SK-N-DZ (cell line): ENCODE measurements around the gene METTL22.

ENCODE experiments used
- DNase-seq: peaks from one replicate; pipeline ENCODE4 v3.0.0-alpha.2; 2015; ENCODE audit warnings: low spot score

METTL22 gene

DNA sequence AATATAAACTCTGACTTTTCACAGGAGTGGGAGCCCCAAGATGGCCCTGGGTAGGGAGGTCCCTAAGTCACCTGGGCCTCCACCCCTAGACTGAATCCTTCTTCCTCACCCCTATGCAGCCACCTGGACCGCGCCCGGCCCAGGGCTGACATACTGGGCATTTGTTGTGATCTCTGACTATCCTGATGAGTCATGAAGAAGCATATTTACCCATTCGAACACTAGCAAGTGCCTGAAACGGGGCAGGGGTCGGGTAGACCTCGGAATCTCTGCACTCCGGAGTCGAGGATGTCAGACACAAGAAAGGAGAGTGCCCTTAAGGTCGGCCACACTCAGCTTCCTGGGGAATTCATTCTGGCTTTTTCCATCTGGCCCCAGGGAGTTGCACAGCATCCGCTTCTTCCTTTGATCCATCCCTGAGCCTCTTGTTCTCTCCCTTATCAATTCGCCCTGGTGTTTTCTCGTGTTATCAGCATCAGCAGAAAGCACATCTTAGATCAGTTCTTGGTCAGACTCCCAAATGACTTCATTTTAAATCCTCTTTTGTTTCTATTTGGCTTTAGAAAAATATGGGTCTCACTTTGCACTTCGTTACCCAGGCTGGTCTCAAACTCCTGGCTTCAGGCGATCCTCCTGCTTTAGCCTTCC, 10.4 kb downstream of the METTL22 start:
- no peak for DNase-seq

DNA sequence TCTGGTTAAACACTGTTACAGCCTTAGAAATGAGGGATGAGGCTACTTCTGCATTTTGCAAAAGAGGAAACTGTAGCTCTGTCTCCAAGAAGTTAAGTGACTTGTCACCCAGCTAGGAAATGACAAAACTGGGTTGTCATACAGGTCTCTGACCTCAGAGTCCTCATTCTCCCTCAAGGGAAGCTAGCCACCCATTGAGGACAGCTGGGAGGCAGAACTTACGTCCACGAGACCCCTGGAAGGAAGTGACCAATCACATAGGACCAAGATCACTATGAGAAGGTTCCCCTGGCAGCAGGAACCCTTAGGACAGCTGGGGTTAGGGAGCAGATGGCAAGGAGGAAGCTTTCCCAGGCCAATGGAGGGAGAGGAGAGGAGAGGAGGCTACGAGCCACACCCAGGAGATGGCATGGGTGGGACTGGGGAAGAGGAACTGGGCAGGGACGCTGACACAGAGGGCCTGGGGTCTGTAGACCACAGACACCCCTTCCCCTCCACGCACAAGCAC, 11.2 kb downstream of the METTL22 start:
- DNase-seq, result no peak

DNA sequence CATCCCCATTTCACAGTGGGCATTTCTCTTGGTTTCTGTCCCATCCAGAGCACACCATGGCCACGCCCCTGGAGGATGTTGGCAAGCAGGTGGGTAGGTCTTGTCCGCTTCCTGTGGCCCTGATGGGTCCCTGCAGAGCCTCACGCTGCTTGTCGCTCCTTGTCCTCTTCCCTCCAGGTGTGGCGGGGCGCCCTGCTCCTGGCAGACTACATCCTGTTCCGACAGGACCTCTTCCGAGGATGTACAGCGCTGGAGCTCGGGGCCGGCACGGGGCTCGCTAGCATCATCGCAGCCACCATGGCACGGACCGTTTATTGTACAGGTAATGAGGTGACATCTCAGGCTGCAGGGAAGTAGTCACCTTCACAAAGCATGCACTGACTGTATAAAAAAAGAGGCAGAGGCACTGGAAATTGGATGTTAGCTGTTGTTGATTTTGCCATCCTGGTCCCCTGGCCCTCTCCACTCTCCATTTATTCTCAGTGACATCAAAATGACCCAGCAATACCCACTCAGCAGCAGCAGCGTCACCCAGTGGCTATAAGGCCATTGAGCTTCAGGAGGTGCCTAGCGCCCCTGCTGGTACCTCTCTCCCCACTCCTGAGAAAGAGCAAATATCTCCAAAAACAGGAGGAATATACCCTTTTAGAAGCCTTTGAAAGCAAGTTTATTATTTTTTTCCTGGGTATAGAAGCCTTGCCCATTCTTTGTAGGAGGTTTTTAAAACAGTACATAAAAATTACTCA, 13.7 kb downstream of the METTL22 start:
- DNase-seq, result no peak

DNA sequence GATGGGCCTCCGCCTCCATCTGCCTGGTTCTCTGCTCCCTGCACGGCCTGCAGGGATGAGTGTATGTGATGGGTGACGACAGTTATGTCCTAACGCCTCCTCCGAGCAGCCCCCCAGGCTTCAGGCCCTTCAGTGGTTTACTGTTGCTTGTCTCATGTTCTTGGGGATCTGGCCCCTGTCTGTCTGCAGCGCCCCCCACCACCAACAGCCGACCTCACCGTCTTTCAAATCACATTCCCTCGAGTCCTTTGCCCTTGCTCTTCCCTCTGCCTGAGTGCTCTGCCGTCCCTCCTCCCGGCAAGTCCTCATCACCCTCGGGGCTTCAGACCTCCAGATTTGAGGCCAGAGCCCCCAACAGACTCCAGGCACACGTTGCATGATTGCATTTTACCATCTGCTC, 18.2 kb downstream of the METTL22 start:
- no peak for DNase-seq

DNA sequence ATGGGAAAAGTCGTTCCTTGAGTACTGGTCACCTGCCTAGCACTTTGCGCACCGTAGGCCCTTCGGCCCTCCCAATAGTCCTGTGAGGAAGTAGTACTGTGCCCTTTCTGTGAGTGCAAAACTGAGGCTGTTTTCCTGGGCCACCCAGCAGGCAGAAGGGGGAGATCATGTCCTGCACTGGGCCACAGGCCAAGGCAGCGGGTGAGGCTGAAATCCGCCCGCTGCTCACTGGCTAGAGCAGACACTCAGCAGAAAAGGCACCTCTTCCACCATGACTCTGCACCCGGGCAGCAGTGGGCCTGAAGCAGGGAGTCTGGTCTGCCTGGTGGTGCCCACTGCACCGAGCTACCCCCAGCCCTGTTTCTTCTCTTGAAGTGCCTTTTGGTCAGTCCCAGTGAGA, 20.2 kb downstream of the METTL22 start:
- no peak for DNase-seq

DNA sequence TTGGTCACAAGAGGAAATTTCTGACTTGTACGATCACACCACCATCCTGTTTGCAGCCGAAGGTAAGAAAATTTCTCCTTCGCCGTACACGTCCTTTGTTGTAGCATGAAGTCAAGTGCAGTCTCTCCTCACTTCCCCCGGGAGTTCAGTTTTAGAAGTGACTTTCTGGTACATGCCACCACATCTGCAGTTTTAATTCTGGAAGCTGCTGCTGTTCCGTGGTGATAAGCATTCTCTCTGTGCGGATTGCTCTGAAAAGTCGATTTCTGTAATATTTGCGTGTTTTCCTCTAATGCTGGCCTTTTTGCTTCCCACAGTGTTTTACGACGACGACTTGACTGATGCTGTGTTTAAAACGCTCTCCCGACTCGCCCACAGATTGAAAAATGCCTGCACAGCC, 20.6 kb downstream of the METTL22 start:
- DNase-seq, result no peak

DNA sequence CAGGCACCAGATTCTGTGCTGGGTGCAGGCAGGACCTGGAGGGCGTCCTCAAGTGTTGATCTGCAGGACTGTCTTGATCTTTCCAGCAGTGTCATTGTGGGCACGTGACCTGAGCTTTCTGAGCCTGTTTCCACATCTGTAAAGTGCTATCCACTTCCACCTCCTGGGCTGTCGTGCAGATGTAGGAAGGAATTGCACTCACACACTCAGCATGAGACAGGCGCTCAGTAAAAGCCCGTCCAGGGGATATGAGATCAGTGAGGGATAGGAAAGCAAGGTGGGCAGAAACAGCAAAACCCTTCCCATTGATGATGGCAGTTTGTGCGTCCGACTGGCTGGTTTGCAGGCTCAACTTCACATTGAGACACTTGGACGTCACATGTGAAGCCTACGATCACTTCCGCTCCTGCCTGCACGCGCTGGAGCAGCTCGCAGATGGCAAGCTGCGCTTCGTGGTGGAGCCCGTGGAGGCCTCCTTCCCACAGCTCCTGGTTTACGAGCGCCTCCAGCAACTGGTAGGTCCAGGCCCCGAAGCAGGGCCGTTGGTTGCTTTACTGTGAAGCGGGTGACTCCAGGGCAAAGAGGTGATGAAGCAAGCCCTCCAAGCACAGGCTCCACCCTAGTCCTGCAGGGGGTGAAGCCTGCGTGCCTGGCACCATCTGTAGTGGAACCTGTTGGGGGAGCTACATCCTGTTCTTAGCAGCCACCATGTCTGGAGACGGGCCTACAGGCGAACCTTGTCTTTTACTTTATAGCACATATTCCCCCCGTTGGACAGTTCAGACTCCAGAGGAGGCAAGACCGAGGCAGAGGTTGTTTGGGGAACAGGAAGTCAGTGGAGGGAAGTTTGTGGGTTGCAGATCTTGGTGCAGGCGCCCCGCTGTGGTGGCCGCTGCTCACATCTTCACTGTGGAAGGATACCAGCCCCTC, 23.0 kb downstream of the METTL22 start:
- DNase-seq, result no peak

DNA sequence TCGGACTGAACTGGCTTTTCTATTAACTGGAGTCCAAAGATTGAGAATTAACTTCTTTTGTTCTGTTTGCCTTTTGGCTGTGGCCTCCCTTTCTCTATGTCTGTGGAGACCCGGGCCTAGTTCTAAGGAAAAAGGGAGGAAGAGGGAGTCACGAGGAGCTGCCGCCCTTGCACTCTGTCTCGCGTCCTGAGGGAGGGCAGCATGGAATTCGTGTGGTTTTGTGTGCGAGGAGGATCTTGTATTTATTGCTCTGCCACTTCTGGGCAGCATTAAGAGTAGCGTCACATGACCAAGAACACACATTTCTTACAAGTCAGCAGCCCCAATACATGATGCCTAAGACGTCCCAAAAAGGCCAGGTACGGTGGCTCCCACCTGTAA, 23.6 kb downstream of the METTL22 start:
- DNase-seq, result no peak

DNA sequence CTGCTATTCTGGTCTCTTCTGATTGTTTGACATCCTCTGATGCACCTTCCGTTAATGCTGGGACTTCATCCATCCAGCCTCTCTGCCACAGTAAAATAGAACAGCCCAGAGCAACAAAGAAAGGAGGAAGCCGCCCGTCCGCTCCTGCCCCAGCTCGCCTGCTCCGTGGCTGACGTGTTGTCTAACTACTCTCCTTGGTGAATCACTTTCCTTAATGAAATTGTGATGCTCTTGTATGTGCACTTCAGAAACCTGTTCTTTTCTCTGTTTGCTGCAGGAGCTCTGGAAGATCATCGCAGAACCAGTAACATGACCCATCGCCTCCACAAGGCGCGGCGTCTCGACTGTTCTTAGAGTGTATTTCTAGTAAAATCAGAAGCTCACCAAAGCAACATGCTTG, 24.3 kb downstream of the METTL22 start:
- no peak for DNase-seq

DNA sequence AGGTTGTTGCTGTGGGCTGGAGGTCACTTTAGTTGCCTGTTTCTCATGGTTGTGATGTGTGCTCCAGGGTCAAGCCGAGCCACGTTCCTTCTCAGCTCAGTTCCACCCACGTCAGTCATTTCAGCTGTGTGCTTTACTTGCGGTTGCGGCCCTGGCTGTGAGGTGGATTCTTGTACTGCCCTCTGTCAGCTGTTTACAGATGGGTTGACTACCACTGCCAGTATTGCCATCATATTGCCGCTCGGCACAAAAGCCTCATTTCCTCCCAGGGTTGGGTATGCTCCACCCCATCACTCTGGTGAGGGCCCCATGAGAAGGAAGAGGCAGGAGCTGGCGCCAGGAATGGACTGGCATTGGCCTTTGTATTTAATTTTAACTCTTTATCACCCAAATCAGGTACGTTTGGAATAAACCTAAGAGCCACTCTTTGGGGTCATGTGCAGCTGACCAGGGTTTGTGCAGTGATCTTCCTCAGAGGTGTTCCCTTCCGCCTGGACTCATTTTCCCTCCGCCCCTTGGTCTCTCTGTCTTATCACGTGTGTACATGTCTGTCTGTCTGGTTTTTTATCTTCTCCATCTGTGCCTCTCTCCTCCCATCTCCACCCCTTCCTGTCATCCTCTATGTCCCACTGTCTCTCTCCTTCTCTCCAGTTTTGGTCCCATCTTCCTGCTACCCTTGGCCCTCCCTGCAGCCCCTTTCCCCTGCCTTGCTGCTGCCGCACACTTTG, 25.0 kb downstream of the METTL22 start:
- DNase-seq, result no peak

DNA sequence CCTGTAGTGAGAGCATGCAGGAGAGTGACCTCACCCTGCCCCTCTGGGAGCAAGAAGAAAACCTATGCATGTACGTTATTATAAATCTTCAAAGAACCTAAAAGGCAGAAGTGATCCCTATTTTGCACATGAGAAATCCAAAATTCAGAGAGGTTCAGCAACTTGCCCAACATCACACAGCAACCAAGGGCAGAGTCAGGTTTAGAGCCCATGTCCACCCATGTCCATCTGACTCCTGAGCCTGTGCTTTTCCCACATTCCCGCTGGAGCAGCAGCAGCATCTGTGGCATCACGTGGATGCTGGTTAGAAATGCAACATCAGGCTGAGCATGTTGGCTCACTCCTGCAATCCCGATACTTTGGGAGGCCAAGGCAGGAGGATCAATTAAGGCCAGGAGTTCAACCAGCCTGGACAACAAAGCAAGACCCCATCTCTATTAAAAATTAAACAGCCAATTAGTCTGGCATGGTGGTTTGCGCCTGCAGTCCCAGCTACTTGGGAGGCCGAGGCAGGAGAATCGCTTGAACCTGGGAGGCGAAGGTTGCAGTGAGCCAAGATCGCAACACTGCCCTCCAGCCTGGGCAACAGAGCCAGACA, 26.3 kb downstream of the METTL22 start:
- no peak for DNase-seq

DNA sequence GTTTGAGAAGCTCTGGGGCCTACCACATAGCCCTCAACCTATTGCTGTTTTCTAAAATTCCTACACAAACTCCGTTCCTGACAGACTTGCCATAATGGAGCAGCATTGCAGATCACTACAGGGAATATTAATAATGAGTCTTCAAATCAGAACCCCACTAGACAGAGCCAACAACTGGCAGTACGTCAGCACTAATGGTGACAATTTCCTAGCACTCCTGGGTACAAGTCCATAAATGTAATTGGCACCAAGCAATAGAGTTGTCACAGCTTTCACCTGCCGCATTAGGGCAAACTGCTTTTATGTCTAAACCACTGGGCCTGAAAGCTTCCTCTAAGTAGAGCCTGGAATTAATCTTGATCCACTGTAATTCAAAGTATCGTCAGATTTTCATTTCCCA, 27.4 kb downstream of the METTL22 start:
- no peak for DNase-seq

DNA sequence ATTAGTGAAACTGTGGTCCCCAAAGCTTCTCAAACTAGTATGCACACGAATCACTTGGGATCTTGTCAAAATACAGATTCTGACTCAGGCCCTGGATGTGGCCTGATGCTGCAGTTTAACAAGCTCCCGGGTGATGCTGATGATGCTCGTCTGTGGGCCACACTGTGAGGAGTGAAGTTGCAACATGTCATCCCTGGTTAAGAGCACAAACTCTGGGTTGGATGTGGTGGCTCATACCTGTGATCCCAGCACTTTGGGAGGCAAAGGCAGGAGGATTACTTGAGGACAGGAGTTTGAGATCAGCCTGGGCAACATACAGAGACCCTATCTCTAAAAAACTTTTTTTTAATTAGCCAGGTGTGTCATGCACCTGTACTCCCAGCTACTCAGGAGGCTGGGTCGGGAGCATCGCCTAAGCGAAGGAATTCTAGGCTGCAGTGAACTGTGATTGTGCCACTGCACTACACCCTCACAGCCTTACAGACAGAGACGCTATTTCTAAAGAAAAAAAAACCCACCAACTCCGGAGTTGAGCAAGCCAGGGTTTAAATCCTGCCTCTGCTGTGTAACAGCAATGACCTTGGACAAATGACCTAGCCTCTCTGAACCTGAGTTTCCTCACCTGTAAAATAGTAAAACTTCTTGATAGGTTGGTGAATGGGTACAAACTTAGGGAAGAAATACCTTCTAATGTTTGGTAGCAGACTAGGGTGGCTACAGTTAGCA, 28.5 kb downstream of the METTL22 start:
- no peak for DNase-seq

DNA sequence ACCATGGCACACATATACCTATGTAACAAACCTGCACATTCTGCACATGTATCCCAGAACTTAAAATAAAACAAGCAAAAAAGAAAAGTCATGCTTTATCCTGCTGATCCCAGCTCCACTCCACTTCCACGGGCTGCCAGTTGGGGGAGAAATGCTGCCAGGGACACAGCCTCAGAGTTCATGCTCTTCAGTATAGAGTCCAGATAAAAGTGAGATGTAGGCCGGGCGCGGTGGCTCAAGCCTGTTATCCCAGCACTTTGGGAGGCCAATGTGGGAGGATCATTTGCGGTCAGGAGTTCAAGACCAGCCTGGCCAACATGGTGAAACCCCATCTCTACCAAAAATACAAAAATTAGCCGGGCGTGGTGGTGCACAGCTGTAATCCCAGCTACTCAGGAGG, 30.5 kb downstream of the METTL22 start:
- DNase-seq, result peak; percentile 41

DNA sequence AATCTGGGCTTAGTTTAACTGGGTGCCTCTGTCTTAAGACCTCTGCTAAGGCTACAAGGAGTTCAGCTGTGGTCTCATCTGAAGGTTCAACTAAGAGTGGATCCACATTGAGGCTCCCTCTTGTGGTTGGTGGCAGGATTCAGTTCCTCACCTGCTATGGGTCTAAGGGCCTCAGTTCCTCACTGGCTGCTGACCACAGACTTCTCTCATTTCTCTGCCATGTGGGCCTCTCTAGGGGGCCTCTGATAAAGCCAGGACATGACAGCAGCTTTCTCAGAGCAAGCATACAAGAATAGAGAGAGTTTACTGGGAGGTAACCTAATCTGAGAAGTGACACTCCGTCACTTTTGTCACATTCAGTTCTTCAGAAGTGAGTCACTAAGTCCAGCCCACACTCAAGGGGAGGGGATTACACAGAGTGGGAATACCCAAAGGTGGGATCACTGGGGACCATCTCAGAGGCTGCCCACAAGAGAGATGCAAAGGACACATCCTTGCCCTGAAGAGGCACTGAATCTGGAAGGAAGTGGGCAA, 33.8 kb downstream of the METTL22 start:
- peak; percentile 40 for DNase-seq

DNA sequence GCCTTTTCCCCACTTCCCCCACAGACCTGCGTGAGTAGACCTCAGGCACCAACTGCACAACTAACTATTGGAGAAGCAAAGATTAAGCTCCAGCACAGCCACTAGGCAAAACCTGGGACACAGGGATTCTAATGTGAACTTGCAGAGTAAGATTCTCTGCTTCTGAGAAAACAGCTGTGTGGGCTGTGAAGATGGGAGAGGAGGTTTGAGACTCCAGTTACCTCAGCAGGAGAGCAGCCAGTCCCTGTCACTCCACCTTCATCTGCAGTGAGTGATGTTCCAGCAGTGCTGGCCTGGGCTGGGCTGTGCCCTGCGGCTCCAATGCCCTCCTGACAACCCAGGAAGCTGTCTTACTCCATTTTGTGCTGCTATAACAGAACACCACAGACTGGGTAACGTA, 34.9 kb downstream of the METTL22 start:
- DNase-seq, result no peak

DNA sequence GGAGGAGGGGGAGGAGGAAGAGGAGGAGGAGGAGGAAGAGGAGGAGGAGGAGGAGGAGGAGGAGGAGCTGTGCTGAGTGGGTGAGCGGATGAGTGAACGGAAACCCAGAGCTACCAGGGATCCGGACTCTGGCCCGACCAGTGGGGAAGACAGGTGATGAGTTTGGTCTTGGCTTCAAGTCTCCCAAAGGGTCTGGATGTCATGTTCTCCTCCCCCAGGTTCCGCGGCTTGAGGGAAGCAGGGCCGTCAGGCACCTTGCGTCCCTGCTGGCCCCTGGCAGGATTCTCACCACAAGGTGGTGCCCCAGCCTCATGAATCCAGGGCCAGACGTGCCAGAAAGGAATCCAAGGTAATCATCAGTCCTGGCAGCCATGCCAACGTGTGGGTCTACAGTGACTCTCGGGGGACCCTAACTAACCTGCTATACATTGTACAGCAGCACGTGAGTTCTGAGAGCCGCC, 39.4 kb downstream of the METTL22 start:
- peak; percentile 73 for DNase-seq

DNA sequence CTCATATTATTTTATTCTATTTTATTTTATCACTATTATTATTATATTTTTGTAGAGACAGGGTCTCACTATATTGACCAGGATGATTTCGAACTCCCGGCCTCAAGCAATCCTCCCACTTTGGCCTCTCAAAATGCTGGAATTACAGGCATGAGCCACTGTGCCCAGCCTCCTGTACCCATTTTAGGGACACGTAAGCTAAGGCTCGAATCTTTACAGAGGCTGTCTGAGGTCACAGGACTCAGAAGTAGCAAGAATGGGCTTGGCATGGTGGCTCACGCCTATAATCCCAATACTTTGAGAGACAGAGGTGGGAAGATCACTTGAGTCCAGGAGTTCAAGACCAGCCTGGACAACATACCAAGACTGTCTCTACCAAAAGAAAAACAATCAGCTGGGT, 40.2 kb downstream of the METTL22 start:
- no peak for DNase-seq

DNA sequence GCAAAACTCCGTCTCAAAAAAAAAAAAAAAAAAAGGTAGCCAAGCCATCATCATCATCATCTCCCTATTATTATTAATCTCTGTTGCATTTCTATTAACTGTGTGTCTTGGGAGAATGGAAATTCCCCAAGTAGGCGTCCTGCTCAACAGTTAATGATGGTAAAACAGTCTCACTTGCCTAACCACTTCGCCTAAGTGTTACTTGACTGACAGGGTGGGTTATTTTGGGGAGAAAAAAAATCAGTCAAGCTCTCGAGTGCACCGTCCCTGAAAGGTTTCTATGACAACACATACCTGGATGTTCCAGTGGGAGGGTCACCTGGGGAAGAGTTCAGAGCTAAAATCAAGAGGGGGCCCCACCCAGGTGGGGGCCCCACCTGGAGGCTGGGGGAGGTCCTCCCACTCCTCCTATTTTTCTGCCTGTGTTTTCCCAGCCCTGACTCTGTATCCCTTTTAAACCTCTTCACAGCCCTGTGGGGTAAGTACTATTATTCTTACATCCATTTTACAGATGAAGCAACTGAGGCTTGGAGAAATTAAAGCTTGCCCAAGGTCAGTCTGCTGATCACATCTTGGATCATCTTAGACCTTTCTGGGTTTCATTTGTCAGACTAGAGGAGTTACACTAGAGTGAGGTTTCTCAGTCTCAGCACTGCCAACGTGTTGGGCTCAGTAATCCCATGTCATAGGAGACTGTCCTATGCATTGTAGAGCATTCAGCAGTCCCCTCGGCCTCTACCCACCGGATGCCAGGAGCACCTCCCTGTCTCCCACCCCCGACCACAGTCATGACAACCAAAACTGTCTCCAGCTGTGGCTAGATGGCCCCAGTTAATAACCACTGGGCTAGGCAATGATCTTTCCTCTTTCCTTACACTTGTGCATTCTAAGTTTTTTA, 41.9 kb downstream of the METTL22 start:
- DNase-seq, result no peak
